Activated CD4-positive, alpha-beta memory T cell treated with anti-CD3 and anti-CD28 coated beads, Interleukin-2, amount 10 ng/mL, durations not matched to agents 7 days and 5 days (primary cell): ENCODE measurements around the gene OSBPL8. TPM values are rescaled to one million over a fixed set of nuclear protein-coding genes. Genes with fewer than 3 reads are reported as not detected.
"Not testable (repeated sequence)": the region's sequence is repeated elsewhere in the genome, so short reads cannot be mapped to it uniquely, and the experiment has no call there.

Experiments
- CTCF ChIA-PET: fragments of 350-600 bp; sonication (Branson Sonifier 250); formaldehyde crosslinking; loops from one replicate; lab custom pipeline; 2021; ENCODE audit warnings: antibody characterized with exemption, inconsistent platforms; lab: Charles Lee
- POLR2A ChIA-PET: fragments of 350-600 bp; sonication (Branson Sonifier 250); formaldehyde crosslinking; loops from one replicate; lab custom pipeline; 2021; ENCODE audit warnings: antibody characterized with exemption; lab: Charles Lee
- DNase-seq: peaks from one replicate; pipeline ENCODE4 v3.0.0-alpha.2; 2020
- H3K27ac Mint-ChIP-seq: one replicate; pipeline ENCODE4 v1.8.0; 2021; ENCODE audit warnings: mild to moderate bottlenecking, mixed read lengths
- H3K27me3 Mint-ChIP-seq: one replicate; pipeline ENCODE4 v1.8.0; 2021; ENCODE audit warnings: mixed read lengths
- H3K36me3 Mint-ChIP-seq: one replicate; pipeline ENCODE4 v1.8.0; 2021; ENCODE audit warnings: low read depth, mixed read lengths
- H3K4me1 Mint-ChIP-seq: one replicate; pipeline ENCODE4 v1.8.0; 2021; ENCODE audit warnings: mixed read lengths
- H3K4me3 Mint-ChIP-seq: one replicate; pipeline ENCODE4 v1.8.0; 2021; ENCODE audit warnings: mild to moderate bottlenecking, mixed read lengths
- H3K9me3 Mint-ChIP-seq: one replicate; pipeline ENCODE4 v1.8.0; 2021; ENCODE audit warnings: mixed read lengths
- total RNA-seq, 2 experiments: library from RNA; stranded (reverse); gene quantifications; one replicate each; pipeline ENCODE4 v1.2.3, GENCODE V29; 2021

The OSBPL8 gene
- total RNA-seq, 2 experiments from 2014 or later: 113 to 121 TPM

GRCh38 chr12:76480796-76481195, 78.8 kb downstream of the OSBPL8 start:
- no peaks in the 10 kb centered on the region for H3K27me3 Mint-ChIP-seq
- H3K4me3 Mint-ChIP-seq: no peak overlapping the region
- POLR2A ChIA-PET: no interaction called here
- H3K9me3 Mint-ChIP-seq: no peaks in the 10 kb centered on the region
- peaks cover 15% of the 10 kb centered on the region for H3K36me3 Mint-ChIP-seq
- H3K27ac Mint-ChIP-seq: no peak overlapping the region
- H3K4me1 Mint-ChIP-seq: peaks cover 11% of the 10 kb centered on the region
- CTCF ChIA-PET: no interaction called here
- no peak for DNase-seq

GRCh38 chr12:76478045-76478444, 81.5 kb downstream of the OSBPL8 start:
- H3K27ac Mint-ChIP-seq: no peak overlapping the region
- H3K27me3 Mint-ChIP-seq: no peaks in the 10 kb centered on the region
- ChIA-PET POLR2A (no interaction called here), CTCF (no interaction called here)
- DNase-seq: no peak
- H3K36me3 Mint-ChIP-seq: peaks cover 10% of the 10 kb centered on the region
- no peak overlapping the region for H3K4me3 Mint-ChIP-seq
- no peaks in the 10 kb centered on the region for H3K9me3 Mint-ChIP-seq
- peaks cover 11% of the 10 kb centered on the region for H3K4me1 Mint-ChIP-seq

GRCh38 chr12:76472862-76473261, 86.7 kb downstream of the OSBPL8 start:
- H3K9me3 Mint-ChIP-seq, H3K27ac Mint-ChIP-seq, CTCF ChIA-PET, H3K27me3 Mint-ChIP-seq, H3K4me3 Mint-ChIP-seq, POLR2A ChIA-PET, H3K36me3 Mint-ChIP-seq, DNase-seq, H3K4me1 Mint-ChIP-seq: not testable (repeated sequence)

DNA sequence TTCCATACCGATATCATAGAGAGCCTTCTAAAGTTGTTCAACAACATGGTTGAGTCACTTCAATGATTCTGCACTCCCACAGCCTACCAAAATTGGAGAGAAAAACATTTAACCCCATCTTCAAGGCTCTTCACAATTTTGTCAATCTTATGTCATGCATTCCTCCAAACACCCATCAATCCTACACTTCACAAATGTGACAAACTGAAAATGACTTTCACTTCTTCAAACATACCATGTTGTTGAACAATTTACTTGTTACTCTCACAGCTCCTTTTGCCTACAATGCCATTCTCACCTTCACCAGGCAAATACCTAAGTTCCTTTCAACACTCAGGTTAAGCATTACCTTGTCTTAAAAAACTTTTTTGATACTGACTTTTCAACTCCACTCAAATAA, 88.0 kb downstream of the OSBPL8 start:
- Mint-ChIP-seq H3K4me1 (peaks cover 4% of the 10 kb centered on the region), H3K36me3 (no peaks in the 10 kb centered on the region), H3K4me3 (no peak overlapping the region), H3K9me3 (no peaks in the 10 kb centered on the region), H3K27me3 (no peaks in the 10 kb centered on the region), H3K27ac (no peak overlapping the region)
- ChIA-PET CTCF (no interaction called here), POLR2A (no interaction called here)
- DNase-seq: no peak

DNA sequence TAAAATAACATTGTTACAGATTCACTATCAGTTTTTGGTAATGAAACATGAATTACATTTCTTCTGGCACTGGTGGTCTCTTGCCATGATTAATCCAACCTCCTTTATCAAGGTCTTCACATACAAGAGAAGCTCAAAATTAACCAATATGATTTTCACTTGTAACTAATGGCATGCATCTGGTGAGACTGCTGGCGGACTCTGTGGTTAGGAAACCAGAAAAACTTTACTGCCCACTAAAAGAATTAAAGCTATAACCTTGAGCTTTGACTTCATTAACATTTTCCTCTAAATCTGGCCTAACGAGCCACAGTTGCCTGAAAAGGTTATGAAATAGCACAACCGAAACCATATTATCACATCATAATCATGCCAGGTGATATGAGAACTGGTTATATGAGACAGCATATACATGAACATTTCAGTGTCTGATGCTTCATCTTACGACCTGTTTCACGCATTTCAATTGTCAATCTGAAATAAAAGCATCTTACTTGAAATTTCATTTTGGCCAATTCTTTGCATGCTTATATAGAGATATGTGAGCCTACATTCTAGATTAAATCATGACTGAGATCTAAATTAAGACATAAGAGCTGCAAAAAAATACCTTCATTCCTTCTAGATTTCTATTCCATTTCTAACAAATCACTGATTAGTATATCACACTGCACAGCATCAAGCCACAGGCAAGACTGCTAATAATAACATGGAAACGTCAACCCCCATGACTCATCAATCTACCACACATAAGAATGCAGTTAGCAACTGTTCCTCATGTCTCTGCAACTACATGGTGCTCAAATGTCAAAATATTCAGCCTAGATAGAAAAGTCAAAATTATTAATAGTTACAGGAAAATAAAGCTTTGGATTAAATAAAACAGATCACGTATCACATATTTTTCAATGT, 89.3 kb downstream of the OSBPL8 start:
- no peak overlapping the region for H3K4me3 Mint-ChIP-seq
- ChIA-PET POLR2A (no interaction called here), CTCF (interaction anchor here (0.6 to 0.9 kb wide), 2 partner anchors 14 to 110 kb away, joined by 3 read pairs; no protein-coding TSS in a partner anchor)
- peaks cover 4% of the 10 kb centered on the region for H3K4me1 Mint-ChIP-seq
- no peaks in the 10 kb centered on the region for H3K9me3 Mint-ChIP-seq
- H3K27ac Mint-ChIP-seq: no peak overlapping the region
- H3K27me3 Mint-ChIP-seq: no peaks in the 10 kb centered on the region
- H3K36me3 Mint-ChIP-seq: no peaks in the 10 kb centered on the region
- no peak for DNase-seq

DNA sequence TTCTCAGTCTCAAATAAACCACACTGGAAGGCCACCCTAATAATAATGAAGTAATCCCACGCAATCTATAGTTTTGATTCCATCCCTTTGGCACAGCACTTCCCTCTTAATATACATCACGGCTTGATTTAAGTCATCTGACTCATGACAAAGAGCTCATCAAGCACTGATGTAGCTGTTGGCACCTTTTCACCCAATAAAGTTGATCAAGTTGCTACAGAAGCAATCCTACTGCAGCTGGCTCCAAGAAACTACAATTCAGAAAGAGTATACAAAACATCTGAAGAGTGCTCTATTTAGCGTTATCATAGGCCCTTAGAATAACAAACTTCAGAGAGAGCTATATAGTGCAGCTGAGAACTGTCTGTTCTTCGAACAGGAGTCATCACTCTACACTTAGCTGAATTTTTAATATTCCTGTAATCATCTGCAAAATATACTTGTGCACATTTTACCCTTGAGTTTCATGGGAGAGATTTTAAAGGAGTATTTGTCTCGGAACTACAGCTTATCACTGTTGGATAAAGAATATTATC, 94.9 kb downstream of the OSBPL8 start:
- H3K4me3 Mint-ChIP-seq: no peak overlapping the region
- DNase-seq: no peak
- no peaks in the 10 kb centered on the region for H3K27me3 Mint-ChIP-seq
- H3K4me1 Mint-ChIP-seq: peaks cover 14% of the 10 kb centered on the region
- ChIA-PET POLR2A (no interaction called here), CTCF (no interaction called here)
- H3K27ac Mint-ChIP-seq: no peak overlapping the region
- no peaks in the 10 kb centered on the region for H3K36me3 Mint-ChIP-seq
- no peaks in the 10 kb centered on the region for H3K9me3 Mint-ChIP-seq

GRCh38 chr12:76462668-76463224, 96.8 kb downstream of the OSBPL8 start:
- no peak for DNase-seq
- POLR2A ChIA-PET: no interaction called here
- Mint-ChIP-seq H3K4me1 (peaks cover 14% of the 10 kb centered on the region), H3K27ac (no peak overlapping the region), H3K36me3 (no peaks in the 10 kb centered on the region), H3K27me3 (no peaks in the 10 kb centered on the region), H3K9me3 (no peaks in the 10 kb centered on the region), H3K4me3 (no peak overlapping the region)
- CTCF ChIA-PET: no interaction called here

- no peak overlapping the region for H3K4me3 Mint-ChIP-seq
- H3K36me3 Mint-ChIP-seq: no peaks in the 10 kb centered on the region
- ChIA-PET POLR2A (no interaction called here), CTCF (interaction anchor here (0.7 to 1.0 kb wide), 2 partner anchors 424 to 571 kb away, joined by 3 to 4 read pairs; no protein-coding TSS in a partner anchor)
- H3K9me3 Mint-ChIP-seq: no peaks in the 10 kb centered on the region
- H3K4me1 Mint-ChIP-seq: peaks cover 15% of the 10 kb centered on the region
- no peak for DNase-seq
- no peaks in the 10 kb centered on the region for H3K27me3 Mint-ChIP-seq
- no peak overlapping the region for H3K27ac Mint-ChIP-seq
These were observed 98.8 kb downstream of the OSBPL8 start for GRCh38 chr12:76460807-76461206.

- Mint-ChIP-seq H3K36me3 (no peaks in the 10 kb centered on the region), H3K4me1 (peaks cover 10% of the 10 kb centered on the region), H3K27ac (no peak overlapping the region), H3K9me3 (no peaks in the 10 kb centered on the region), H3K4me3 (no peak overlapping the region), H3K27me3 (no peaks in the 10 kb centered on the region)
- CTCF ChIA-PET: interaction anchor here (1.3 to 2.0 kb wide), 3 partner anchors 11 to 299 kb away, joined by 4 to 7 read pairs (median 4); no protein-coding TSS in a partner anchor
- POLR2A ChIA-PET: no interaction called here
- no peak for DNase-seq
These were observed 101.8 kb downstream of the OSBPL8 start for GRCh38 chr12:76457818-76458217.

GRCh38 chr12:76457010-76457409, 102.6 kb downstream of the OSBPL8 start:
- no peaks in the 10 kb centered on the region for H3K27me3 Mint-ChIP-seq

DNA sequence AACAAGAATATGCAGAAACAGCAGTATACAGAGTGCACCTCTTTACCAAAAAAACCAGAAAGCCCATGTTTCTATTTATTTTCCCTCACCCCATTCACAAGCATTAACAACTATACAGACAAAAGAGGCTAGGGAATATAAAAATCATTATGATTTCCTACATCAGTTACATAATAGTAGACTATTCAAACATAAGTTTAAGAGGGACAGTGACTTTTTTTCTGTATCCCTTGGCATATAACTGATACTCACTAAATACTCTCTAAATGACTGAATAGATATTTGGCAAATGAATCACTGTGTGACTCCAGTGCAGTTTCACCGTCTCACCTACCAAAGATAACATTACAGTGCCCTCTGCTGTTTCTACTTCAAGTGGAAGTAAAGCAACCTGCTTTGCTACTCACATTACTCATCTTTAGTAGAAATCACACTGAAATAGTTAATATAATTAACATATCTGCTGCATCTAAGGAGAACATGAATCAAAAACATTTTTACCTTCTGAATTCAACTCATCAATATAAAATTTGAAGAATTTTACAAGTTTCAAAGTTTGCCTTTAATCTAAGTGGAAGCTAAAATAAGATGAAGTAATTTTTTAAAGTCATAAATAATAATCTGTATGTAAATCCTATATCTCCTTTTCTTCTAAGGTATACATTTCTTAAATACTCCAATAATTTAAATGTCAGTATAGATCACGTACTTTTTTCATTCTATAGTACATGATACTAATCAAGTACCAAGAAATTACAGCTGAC, 103.8 kb downstream of the OSBPL8 start:
- Mint-ChIP-seq H3K4me3 (no peak overlapping the region), H3K27me3 (no peaks in the 10 kb centered on the region), H3K4me1 (peaks cover 8% of the 10 kb centered on the region), H3K27ac (no peak overlapping the region), H3K36me3 (peaks cover 12% of the 10 kb centered on the region), H3K9me3 (no peaks in the 10 kb centered on the region)
- peak; percentile 22 for DNase-seq
- CTCF ChIA-PET: interaction anchor here (0.6 to 2.0 kb wide), 14 partner anchors 13 to 772 kb away, joined by 3 to 7 read pairs (median 4); partner anchors contain the start of gene BBS10
- POLR2A ChIA-PET: interaction anchor here (0.8 to 1.4 kb wide), 4 partner anchors 11 to 108 kb away, joined by 3 read pairs; partner anchors contain the start of genes BBS10 and OSBPL8

More at GRCh38 chr12:76457010-76457409, 102.6 kb downstream of the OSBPL8 start:
- no peak for DNase-seq
- H3K4me1 Mint-ChIP-seq: peaks cover 7% of the 10 kb centered on the region
- no peaks in the 10 kb centered on the region for H3K9me3 Mint-ChIP-seq
- CTCF ChIA-PET: interaction anchor here (1.1 to 2.0 kb wide), 7 partner anchors 12 to 298 kb away, joined by 3 to 7 read pairs (median 4); no protein-coding TSS in a partner anchor
- no peak overlapping the region for H3K4me3 Mint-ChIP-seq
- POLR2A ChIA-PET: interaction anchor here (1.2 to 1.4 kb wide), 2 partner anchors 104 to 109 kb away, joined by 3 read pairs; partner anchors contain the start of gene BBS10
- H3K27ac Mint-ChIP-seq: no peak overlapping the region
- H3K36me3 Mint-ChIP-seq: peaks cover 3% of the 10 kb centered on the region

DNA sequence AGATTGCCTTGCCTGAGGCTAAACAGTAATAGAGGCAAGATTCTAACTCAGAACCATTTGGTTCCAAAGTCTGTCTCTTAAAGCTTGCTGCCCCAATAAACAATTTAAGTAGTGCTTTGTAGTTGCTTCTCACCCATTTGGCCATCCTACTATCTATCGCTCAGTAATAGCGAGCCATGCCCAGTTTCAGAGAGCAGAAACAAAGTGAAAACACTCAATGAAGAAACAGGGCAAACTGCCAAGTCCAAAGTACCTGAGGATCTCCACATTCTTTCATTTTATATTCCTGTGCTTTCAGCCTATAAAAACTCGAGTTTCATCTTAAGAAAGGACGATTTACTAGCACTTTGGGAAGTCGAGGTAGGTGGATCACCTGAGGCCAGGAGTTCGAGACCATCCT, 108.0 kb downstream of the OSBPL8 start:
- no peak overlapping the region for H3K4me3 Mint-ChIP-seq
- CTCF ChIA-PET: no interaction called here
- H3K27me3 Mint-ChIP-seq: no peaks in the 10 kb centered on the region

More for the DNA sequence above, 108.0 kb downstream of the OSBPL8 start:
- peaks cover 33% of the 10 kb centered on the region for H3K36me3 Mint-ChIP-seq
- no peak for DNase-seq
- no peaks in the 10 kb centered on the region for H3K9me3 Mint-ChIP-seq
- H3K27ac Mint-ChIP-seq: no peak overlapping the region
- peaks cover 6% of the 10 kb centered on the region for H3K4me1 Mint-ChIP-seq
- POLR2A ChIA-PET: no interaction called here
